Stimulated activated CD4-positive, alpha-beta T cell treated with anti-CD3 and anti-CD28 coated beads, Interleukin-1b, Interleukin-23, amount 100 ng/mL, for 4 hours (primary cell): ENCODE measurements around the gene OGFOD3.

ENCODE experiments used
- DNase-seq, 2 donors: peaks; one replicate each; pipeline ENCODE4 v3.0.0-alpha.2; 2020; ENCODE audit warnings: low read depth in 2 of 2

Gene OGFOD3

GRCh38 chr17:82405051-82405450 is 13.3 kb downstream of the OGFOD3 start:
- DNase-seq: no peak

- no peak for DNase-seq
Observed at GRCh38 chr17:82403662-82404660, 14.4 kb downstream of the OGFOD3 start.

GRCh38 chr17:82402865-82403264 is 15.5 kb downstream of the OGFOD3 start:
- no peak for DNase-seq

GRCh38 chr17:82400830-82401229 is 17.6 kb downstream of the OGFOD3 start:
- peak; percentile 16 to 34 for DNase-seq

DNA sequence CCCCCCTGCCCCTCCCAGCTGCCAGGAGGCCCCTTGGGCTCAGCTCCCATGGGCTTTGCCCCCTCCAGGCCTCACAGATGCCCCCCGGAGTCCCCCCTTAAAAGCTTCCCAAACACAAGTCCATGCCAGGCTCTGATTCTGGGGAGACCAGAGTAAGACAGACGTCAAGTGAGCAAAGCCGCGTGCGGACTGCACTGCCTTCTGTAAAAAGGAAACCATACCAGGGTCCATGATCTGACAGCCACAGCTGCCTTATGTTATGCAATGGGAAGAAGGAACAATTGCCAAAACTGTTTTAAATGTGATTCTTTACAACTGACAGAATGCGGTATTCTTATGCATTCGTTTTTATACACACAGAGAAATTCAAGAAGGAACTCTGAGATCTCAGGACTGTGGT is 18.2 kb downstream of the OGFOD3 start:
- DNase-seq: no peak

DNA sequence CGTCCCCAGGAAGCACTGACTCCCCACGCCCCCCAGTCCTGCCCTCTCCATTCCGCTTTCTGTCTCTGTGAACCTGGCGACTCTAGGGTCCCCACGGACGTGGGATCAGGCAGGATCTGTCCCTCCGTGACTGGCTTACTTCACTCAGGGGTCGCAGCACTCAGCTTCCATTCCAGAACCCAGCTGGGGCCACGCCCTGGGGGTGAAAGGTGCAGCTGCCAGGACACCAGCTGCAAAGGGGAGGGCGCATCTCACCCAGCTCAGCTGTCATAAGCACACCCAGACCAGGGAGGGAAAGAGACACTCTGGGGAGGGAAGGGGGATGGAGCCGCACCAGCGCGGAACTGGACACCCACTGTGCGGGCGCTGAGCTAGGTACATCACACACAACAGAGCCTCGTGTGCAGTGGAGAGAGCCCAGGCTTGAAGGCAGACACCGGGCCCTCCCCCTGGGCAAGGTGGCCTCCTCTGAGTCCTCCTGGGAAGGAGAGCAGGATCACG is 18.7 kb downstream of the OGFOD3 start:
- DNase-seq: no peak

DNA sequence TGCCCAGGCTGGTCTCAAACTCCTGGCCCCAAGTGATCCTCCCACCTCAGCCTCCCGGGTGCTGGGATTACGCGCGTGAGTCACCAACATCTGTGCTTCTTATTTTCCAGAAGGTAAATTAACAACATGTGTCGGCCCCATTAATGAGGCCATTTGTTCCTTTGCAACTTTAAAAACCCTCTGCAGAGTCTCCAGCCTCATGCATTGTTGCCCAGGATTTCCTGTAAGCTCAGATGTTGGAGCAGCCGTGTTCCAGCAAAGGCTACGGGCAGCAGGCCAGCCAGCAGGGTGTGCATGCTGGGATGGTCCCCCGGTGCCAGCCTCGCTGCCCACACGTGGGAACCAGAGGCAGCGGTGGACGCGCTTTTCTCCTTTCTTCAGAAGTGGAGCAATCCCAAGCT is 19.3 kb downstream of the OGFOD3 start:
- DNase-seq: no peak

DNA sequence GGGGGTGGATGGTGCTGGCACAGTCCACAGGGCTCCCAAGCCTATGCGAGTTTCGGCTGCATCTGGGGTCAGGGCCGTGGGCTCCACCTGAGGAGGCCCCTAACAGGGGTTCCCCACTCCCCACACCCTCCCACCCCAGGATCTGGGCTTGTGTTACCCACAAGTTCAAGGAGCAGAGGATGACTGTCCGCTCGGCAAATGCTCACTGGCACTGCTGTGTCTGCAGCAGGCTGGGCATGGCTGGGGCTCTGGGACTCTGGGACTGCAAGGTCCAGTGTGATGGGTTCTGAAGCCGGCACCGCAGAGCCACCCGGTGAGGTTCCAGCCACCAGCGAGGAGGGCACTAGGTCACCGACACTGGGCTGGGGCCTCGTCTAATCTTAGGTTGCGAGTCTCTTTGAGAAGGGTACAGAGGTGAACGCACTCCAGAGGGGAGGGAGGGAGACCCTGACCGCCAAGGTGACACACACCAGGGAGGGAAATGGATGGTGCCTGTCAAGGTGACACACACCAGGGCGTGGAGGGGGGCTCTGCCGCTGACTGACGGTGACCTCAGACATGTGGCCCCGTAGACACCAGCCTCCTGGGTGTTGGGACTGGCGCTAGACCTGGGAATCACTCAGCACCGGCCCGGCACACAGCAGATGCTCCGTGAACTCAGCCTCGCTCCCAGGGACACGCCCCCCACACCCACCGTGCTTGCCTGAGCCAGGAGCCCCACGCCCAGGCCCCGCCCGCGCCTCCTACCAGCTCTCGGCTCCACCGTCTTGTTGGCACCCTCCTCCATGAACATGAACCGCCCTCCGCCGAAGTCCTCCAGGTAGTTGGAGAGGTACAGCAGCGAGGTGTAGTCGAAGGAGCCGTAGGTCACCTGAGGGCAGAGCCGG is 20.7 kb downstream of the OGFOD3 start:
- DNase-seq: no peak

- DNase-seq: no peak
Observed at GRCh38 chr17:82396601-82397435, 21.6 kb downstream of the OGFOD3 start.

DNA sequence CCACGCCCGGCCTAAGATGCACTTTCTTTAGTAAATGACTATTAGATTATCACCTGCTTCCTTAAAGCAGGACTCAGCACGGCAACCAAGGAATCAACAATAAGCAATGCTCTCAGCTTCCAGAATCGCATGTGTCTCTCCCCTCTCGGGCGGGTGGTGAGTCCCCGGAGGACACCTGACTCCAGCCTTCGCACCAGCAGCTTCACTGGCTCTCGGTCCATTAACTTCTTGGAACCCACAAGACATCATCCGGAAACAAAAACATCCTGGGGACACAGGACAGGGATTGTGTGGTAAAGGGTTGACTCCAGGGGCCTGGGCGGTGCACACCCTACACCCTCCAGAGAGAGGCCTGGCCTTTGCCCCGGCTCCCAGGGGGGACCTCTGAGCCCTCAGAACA is 24.1 kb downstream of the OGFOD3 start:
- DNase-seq: no peak

GRCh38 chr17:82392941-82393340 is 25.4 kb downstream of the OGFOD3 start:
- DNase-seq: no peak

- no peak for DNase-seq
Observed at GRCh38 chr17:82392209-82392920, 26.0 kb downstream of the OGFOD3 start.

DNA sequence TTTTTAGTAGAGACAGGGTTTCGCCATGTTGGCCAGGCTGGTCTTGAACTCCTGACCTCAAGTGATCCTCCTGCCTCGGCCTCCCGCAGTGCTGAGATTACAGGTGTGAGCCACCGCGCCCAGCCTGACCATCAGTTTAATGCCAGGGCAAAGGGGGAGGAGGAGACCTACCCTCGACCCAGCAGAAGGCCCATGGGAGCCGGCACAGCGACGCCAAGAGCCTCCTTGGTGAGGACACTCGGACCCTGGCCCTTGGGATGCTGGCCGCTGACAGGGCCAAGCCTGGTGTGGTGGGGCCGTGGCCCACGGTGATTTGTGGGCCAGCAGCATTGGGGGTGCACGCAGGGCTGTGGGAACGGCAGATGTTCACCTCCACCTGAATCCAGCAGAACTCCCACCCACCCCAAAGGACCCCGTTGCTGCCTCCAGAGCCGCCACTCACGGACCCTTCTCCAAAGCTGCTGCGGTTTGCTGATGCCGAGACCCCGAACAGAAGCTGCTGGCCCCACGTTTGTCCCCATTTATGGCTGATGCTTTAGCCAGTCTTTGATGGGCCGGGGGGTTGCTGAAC is 26.8 kb downstream of the OGFOD3 start:
- no peak for DNase-seq

- no peak for DNase-seq
Observed at GRCh38 chr17:82390860-82391435, 27.4 kb downstream of the OGFOD3 start.

DNA sequence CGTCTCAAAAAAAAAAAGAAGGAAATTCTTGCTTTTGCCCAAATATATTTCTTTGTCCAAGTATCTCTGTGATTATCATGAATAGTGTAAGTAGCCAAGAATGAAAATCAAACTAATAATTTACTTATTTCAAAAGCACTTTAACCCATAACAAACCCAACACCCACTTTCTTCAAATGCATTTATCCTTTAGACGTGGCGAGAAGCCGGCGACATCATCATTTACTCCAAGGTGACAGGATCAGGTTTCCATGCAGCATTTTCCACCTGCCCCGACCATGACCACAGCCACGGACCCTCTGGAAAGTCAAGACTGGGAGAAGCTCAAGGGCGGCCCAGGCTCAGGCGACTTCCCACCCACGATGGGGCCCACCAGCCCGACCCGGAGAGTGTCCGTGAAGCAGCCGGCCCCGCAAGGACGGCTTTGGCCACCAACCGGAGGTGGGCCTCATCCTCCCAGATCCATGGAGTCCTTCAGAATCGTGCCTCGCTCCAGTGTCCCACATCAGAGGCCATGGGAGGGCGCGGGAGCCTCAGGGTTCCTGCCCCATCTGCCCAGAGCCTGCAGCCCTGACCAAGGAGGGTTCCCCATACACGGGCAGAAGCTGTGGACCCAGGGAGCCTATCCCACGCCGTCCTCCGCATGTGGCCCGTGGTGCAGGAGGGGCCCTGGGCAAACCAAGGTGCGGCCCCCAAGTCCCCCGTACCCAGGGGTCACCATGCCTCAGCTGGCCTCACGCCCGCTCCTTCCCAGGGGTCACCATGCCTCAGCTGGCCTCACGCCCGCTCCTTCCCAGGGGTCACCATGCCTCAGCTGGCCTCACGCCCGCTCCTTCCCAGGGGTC is 28.1 kb downstream of the OGFOD3 start:
- no peak for DNase-seq

DNA sequence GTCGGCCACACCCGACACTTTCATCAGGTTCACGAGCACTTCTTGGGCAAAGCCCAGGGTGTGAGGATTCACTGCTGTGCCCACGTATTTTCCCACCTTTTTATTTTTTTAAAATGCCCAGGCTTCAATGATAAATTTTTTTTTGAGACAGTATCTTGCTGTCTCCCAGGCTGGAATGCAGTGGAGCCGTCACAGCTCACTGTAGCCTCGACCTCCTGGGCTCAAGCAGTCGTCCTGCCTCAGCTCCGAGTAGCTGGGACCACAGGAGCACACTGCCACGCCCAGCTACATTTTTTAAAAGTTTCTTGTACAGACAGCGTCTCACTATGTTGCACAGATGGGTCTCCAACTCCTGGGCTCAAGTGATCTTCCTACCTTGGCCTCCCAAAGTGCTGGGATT is 29.0 kb downstream of the OGFOD3 start:
- DNase-seq: no peak

- no peak for DNase-seq
Observed at GRCh38 chr17:82388922-82389283, 29.5 kb downstream of the OGFOD3 start.

GRCh38 chr17:82388223-82388921 is 30.0 kb downstream of the OGFOD3 start:
- DNase-seq: no peak

- DNase-seq: no peak
Observed at GRCh38 chr17:82387705-82388106, 30.7 kb downstream of the OGFOD3 start.
